HL-60 (cell line): Measurements from ENCODE around the gene ANKRD39.

ENCODE experiments used
- CTCF ChIP-seq: IDR thresholded peaks from one replicate; pipeline ENCODE4 v1.5.1; 2011; ENCODE audit warnings: low read length, control low read depth, inconsistent platforms; ENCODE audit not compliant: insufficient read depth
- GABPA ChIP-seq: IDR thresholded peaks from 2 replicates; pipeline ENCODE4 v1.6.1; 2012; ENCODE audit warnings: low read depth
- POLR2AphosphoS5 ChIP-seq: IDR thresholded peaks from 2 replicates; pipeline ENCODE4 v1.6.1; 2012; ENCODE audit warnings: low read depth
- REST ChIP-seq: IDR thresholded peaks from 2 replicates; pipeline ENCODE4 v1.6.1; 2012; ENCODE audit warnings: low read depth; ENCODE audit not compliant: insufficient replicate concordance
- SPI1 ChIP-seq: IDR thresholded peaks from 2 replicates; pipeline ENCODE4 v1.6.1; 2012; ENCODE audit warnings: low read depth, mild to moderate bottlenecking, borderline replicate concordance

- TF ChIP-seq CTCF (no peak), POLR2AphosphoS5 (no peak), GABPA (no peak), REST (no peak), SPI1 (no peak)
Measured at GRCh38 chr2:96872591-96873349, 15.0 kb upstream of the ANKRD39 start.
